GM12875 (cell line): ENCODE measurements around the gene PPP1R12C.

ENCODE experiments used
- H3K4me3 ChIP-seq: one replicate; pipeline ENCODE4 v1.5.1; 2011; ENCODE audit warnings: low read depth, low read length, control low read depth
- CTCF ChIP-seq: IDR thresholded peaks from 2 replicates; pipeline ENCODE4 v1.5.1; 2011; ENCODE audit warnings: low read depth, mild to moderate bottlenecking, control low read depth, inconsistent platforms, low read length, moderate library complexity, borderline replicate concordance; ENCODE audit not compliant: insufficient read depth

Gene PPP1R12C

GRCh38 chr19:55088021-55088451 lies 29.4 kb downstream of the PPP1R12C start:
- no peak overlapping the region for H3K4me3 ChIP-seq
- TF ChIP-seq CTCF, result no peak

GRCh38 chr19:55087542-55087901 lies 29.9 kb downstream of the PPP1R12C start:
- no peak for TF ChIP-seq CTCF
- H3K4me3 ChIP-seq, result no peak overlapping the region

- TF ChIP-seq CTCF, result no peak
- H3K4me3 ChIP-seq, result no peak overlapping the region
Measured at GRCh38 chr19:55086730-55087541, 30.5 kb downstream of the PPP1R12C start.

GRCh38 chr19:55085923-55086715 lies 31.3 kb downstream of the PPP1R12C start:
- no peak overlapping the region for H3K4me3 ChIP-seq
- TF ChIP-seq CTCF, result no peak

GRCh38 chr19:55084416-55084815 lies 33.0 kb downstream of the PPP1R12C start:
- no peak overlapping the region for H3K4me3 ChIP-seq
- no peak for TF ChIP-seq CTCF

GRCh38 chr19:55083004-55083850 lies 34.2 kb downstream of the PPP1R12C start:
- TF ChIP-seq CTCF, result no peak
- H3K4me3 ChIP-seq, result no peak overlapping the region
